Left lobe of liver (tissue), 2 donors: ENCODE data around the gene KRT78. TPM values are rescaled to one million over a fixed set of nuclear protein-coding genes. Genes with fewer than 3 reads are reported as not detected.
"Not testable (repeated sequence)": the region's sequence is repeated elsewhere in the genome, so short reads cannot be mapped to it uniquely, and the experiment has no call there.

Source experiments
- ATAC-seq: fragments of 200-7000 bp; cut with Tn5 transposase; one replicate; pipeline ENCODE4 v1.9.1; 2020; ENCODE audit warnings: mild to moderate bottlenecking, moderate library complexity
- DNase-seq: peaks from one replicate; pipeline ENCODE4 v3.0.0-alpha.2; 2020; ENCODE audit warnings: low spot score
- total RNA-seq: library from RNA; stranded (reverse); gene quantifications from one replicate; pipeline ENCODE4 v1.2.1, GENCODE V29; 2021
- donor health status: DM: no; HTN: no; CAD: no; lungs with moderate emphysema.
- donor health status: DM: no; HTN: yes; CAD: no.

KRT78 gene
- total RNA-seq, 1 donor from 2014 or later = not detected

DNA sequence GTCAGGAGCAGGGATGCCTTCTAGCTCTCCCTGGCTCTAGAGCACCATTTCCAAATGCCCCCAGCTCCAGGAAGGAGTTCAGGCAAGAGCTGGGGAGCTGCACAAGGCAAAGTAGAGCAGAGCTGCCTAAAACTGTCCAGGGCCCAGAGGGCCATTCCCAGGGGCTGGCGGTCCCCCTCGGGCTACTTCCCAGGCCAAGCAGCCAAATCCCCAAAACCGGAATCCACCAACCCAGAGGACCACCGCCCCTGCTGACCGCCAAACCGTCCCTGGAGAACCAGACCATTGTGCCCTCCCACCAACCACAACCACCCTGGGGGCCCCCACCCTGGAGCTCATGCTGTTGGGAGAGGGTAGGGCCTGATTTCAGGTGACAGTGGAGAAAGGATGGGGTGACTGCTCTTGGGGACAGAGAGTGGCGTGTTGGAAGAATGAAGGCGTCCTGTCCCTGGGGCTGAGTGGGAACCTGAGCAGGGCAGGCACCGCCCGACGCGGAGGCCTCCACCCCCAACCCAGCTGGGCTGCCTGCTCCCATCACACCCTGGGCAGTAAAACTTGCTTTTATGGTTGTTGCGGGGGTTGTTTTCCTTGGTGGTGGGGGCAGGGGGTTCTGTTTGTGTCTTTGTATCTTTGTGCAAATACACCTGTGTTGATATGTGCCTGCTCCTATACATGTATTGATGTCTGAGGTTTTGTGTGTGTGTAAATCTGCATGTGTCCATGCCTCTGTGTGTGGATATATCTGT, 24.0 kb upstream of the KRT78 start:
- ATAC-seq (no peak), DNase-seq (no peak)

DNA sequence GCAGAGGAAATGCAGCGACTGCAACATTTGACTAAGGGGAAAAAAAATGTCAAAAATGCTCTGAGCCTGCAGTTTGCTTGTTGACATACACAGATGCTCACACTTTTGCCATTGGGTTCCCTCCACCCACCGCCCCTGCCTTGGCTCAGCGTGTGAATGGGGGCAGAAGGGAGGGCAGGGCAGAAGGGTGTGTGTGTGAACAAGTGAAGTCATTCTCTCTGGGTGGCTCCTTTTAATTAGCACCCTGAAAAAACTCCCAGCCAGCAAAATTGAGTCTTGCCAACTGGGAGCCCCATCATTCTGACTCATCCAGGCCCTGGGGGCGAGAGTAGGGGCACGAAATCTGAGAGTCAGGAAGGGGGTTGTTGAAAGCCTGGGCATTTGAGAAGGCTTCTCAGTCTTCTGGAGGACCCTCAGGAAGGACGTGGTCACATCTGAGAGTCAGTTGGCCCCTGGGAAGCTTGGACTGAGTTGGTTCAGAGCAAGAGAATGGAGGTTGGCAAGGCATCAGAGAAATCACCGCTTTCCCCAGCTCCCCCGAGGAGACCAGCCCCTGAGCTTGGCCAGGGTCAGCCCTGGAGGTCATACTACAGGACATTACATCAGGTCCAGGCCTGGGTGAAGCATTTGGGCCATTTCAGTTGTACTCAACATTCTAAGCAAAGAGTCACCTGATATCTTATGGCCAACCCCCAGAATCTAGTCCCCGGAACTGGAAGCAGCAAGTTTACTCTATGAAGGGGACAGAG, 22.7 kb upstream of the KRT78 start:
- ATAC-seq (peak; percentile 40), DNase-seq (no peak)

DNA sequence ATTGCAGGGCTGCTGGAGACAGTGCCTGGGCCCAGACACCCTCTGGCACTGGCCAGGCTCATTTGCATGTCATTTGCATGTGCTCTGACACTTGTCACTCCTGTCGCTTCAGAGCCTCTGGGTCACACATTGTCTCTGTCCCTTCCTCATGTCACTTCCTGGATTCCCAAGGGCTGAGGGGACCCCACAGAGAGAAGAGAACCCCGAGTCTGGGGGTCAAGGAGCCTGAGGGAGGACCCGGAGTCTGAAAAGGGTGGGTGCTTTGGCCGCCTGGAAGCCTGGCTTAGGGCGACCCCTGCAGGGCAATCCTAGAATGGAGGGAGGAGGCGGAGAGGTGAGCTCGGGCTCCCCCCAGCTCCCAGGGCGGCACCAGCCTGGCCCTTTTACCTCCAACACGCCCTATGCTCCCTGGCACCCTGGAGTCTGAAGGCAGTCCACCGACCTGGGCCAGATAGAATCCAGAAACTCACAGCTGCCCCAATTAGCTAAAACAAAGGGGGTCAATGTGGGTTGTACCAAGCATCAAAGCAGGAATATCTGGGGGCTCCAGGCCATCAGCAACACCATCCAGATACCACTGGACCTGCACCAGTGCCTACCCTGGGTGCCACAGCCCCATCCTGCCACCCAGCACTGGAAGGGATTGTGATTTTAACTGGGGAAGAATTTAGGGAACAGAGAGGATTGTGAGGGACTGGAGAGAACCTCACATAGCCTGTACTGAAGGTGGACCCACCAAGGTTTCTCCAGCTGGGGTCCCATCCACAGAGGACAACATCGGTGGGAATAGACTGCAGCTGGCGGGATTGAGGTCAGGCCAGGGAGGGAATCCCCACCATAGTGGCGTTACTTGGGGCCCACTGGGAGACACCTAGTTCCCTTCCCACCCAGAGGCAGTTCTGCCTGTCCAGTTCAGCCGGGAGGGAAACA, 21.8 kb upstream of the KRT78 start:
- ATAC-seq = peak; percentile 59
- no peak for DNase-seq

DNA sequence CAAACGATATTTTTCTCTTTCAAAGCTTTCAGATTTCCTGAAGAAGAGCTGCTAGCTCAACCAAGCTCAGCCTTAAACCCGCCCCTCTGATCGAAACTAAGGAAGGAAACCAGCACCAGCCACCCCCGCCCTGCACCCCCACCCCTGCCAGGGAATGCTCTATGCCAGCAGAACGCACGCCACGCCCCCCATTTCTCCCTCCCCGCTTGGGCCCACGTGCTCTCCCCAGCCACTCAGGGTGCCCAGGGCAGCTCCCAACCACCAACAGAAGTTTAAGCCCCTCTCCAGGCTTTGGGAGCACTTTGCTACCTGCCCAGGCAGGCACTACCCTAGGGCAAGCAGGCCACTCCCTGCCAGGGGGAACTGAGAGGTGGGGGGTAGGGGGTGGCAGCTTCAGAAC, 18.8 kb upstream of the KRT78 start:
- DNase-seq = no peak
- peak; percentile 34 for ATAC-seq

DNA sequence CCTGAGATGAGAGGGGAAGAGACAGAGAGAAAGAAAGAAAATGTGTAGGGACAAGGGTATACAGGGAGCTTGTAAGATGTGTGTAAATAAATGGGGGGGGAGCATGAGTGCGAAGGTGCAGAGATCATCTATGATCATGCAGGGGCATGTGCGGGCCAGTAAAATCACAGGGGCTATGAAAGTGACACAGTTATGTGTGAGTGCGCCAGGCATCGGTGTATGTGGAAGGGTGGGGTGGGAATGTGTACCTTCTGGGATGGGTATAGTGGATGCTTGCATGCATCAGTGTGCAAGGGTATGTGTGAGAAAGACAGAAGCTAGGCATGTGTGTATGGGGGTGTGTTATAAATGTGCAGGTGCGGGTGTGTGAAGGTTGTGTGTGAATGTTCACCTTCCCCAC, 18.4 kb upstream of the KRT78 start:
- no peak for ATAC-seq
- DNase-seq = no peak

DNA sequence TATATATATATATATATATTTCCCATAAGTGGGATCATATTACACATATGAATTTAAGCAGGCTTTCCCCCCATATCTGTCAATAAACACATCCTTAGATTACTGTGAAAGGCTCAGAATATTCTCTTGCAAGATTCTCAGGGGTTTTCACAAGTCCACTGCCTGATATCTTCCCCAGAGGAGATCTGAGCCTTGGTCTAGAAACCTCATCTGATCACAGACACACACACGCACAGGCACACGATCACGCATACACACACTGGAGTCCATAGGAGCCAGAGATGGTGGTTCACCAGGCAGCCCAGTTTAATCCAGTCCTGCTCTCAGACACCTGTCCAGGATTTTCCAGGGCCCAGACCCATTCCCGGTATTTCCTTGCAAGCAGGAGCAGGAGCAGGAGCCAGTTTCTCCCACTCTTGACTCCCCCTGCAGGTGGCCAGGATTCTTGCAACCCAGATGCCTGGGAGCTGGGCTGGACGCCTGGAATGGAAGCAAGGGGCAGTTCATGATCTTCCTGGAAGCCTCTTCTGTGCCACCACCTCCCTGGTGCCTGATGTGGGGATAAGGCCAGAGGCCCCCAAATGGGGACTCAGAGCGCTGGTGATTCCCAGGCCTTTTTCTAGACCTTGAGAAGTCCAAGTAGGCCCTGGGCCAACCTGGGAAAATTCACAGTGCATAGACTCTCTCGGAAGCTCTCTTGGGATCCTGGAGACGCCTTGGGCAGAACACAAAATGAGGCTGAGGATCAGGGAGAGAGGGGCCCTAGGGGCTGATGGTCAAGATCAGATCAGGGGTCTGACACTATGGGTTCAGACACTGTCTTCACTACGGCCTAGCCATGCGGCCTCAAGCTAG, 16.5 kb upstream of the KRT78 start:
- ATAC-seq (peak; percentile 97), DNase-seq (peak; percentile 74)

DNA sequence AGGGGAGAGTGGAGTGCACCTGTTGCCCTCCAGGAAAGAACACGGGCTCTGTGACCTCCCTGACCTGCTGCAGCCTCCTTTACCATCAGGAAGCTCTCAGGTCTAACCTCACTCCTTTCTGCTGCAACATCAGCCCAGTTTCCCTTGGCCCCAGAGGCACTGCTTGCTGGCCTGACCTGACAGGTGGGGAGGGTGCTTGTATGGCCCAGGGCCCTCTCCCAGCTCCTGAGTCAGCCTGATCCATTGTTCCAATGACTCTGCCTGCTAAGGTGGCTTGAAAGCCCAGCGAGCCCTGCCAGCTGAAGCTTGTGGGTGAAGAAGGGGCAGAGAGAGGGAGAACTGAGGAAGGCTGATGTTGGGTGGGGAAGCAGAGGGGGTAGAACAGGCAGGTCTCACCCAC, 13.2 kb upstream of the KRT78 start:
- no peak for DNase-seq
- no peak for ATAC-seq

DNA sequence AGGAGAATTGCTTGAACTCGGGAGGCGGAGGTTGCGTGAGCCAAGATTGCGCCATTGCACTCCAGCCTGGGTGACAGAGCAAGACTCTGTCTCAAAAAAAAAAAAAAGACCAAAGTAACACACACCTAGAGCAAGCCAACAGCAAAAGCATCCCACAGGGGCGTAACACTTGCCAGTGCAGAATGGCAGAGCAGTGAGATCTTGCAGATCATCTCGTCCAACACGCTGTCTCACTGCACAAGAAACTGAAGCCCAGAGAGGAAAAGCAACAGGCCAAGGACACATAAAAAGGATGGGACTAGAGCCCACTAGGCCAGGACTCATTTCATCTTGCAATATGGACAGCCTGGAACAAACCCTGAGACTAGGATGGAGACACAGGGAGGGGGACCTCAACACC, 12.7 kb upstream of the KRT78 start:
- no peak for ATAC-seq
- DNase-seq = no peak

DNA sequence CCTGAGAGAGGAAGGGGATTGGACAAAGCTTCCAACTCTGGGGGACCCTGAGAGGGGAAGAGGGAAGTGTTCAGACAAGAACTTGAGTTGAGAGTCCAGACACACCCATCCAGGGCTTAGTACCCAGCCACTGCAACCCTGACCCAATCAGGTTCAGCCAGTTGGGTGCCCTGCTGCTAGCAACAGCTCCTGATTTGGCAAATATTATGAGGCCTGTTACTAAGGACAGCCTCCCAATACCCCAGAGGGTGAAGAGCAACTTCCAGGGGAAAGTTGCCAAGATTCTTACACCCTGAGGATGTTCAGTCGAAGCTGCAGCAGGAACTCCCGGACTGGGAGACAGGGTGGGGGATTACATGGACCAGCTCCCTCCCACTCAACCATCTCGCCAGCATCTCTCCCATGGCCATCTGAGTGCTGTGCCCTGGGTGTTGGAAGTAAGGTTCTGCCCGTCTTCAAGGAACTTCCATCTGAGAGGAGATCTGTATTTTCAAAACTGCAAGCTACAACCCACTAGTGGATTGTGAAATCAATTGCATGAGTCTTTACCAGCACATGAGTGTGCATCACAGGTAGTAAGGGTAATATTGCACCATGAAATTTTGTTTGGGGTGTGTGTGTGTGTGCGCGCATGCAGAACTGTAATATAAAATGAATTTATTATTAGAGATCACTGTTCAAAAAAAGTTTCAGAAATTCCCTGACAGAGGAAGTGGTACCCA, 11.5 kb upstream of the KRT78 start:
- DNase-seq = no peak
- no peak for ATAC-seq

DNA sequence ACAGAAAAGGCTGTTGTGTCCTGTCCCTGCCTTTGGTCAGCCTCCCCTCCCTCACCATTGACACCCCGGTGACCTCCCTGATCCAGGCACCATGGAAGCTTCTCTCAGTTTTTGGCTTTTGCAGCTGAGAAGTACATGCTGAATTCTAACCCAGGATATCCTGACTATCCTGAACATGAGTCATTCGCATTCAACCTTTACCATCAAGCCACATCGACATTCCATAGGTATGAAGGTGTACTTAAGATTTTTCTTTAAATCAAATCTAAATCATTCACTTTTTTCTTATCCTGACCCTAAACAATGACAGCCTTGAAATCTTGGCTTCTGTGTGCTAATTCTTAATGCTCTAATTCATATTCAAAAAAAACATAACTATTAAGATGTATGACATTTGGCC, 8.7 kb upstream of the KRT78 start:
- ATAC-seq = no peak
- DNase-seq = no peak

DNA sequence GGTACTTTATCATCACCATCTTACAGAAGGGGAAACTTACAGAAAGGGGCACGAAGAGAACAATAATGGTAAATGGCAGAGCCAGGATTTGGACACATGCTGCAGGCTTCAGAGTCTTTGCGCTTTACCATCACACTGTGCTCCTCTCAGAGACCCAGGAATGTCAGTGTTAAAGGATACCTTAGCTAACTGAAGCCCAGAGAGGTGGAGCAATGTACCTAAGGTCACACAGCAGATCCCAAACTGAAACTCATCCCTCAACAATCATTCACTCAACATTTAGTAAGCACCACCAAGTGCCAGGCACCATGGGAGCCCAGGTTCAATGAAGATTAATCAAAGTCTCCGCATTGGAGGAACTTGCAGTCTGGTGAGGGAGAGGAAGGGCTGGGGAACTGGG, 8.0 kb upstream of the KRT78 start:
- no peak for DNase-seq
- ATAC-seq = no peak

DNA sequence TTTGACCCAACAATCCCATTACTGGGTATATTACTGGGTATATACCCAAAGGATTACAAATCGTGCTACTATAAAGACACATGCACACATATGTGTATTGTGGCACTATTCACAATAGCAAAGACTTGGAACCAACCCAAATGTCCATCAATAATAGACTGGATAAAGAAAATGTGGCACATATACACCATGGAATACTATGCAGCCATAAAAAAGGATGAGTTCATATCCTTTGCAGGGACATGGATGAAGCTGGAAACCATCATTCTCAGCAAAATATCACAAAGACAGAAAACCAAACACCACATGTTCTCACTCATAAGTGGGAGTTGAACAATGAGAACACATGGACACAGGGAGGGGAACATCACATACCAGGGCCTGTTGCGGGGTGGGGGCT, 7.3 kb upstream of the KRT78 start:
- DNase-seq, ATAC-seq: not testable (repeated sequence)

DNA sequence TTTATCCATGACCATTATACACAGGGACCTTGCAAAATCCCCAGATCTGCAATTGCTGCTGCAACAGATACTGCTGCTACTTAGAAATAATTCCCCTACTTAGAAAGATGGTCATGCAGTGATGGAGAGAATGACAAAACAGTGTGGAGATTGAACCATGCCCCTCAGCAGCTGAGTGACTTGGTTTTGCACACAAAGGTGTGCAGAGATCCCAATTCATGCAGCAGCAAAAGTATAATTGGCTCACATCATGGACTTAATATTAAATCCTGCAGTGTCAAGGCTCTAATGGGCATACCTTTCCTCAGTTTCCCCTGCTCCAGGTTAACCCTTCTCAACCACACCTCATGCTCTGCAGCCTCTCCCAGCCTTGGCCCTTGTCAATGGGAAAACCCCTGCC, 3.0 kb upstream of the KRT78 start:
- DNase-seq (no peak), ATAC-seq (no peak)

DNA sequence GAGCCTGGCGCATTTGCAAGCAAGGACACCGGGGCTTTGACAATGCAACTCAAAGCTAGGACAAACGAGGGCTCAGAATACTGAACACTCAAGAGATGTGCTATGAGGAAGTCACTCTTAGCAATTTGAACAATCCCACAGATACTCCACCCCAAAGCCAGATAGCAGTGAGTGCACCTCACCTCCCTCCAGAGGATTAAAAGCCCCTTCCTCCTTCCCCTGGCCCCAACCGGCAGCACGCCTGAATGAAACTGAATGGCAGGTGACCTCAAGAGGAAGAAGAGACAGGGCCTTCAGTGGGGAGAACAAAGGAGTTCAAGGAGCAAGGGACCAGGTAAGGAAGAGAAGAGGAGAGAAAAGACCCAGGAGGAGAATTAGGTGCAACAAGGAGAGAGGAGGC, 1.9 kb upstream of the KRT78 start:
- no peak for ATAC-seq
- DNase-seq = no peak

DNA sequence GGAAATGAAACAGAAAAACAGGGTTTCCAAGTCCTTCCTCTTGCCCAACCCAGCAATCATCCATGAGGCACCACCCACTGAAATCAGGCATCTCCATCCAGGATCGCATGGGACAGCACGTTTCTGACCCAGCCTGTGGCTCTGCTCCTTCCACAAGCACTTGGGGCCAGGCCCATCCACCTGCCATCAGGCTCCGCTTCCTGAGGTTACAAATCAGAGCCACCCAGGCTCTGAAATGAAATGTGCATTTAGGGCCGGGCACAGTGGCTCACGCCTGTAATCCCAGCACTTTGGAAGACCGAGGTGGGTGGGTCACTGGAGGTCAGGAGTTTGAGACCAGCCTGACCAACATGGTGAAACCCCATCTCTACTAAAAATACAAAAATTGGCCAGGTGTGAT, 717 bp upstream of the KRT78 start:
- ATAC-seq (no peak), DNase-seq (no peak)

DNA sequence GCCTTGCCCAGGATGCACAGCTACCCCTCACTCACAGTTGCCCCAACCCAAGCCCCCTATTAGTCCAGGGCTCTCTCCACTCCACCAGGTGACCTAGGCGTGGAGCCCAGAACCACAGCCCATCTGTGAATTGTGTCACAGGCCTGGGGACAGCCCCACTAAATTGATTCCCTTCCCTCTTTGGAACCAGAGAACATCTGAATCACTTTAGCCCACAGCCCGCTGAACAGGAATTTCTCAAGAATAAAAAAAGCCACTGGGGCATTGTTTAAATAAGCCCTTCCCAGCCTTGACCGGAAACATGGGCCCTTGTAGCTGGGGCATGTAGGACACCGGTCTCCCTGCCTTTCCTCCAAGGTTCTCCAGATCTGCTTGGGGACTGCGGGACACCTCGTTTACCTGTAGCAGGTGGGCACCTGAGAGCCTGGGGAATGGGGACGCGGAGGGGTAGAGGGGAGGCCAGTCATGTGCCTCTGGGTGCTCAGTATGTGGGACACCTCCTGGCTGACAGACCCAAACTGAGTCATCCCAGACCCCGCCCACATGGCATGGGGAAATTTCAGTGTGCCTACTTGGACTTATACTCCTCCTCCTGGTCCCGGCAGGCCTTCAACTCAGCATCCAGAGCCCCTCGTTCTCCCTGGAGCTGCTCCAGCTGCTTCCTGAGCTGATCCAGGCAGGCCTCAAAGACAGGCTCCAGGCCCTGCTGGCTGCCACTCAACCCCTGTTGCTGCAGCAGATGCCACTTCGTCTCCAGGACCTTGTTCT, 1.3 kb downstream of the KRT78 start:
- DNase-seq = no peak
- no peak for ATAC-seq

DNA sequence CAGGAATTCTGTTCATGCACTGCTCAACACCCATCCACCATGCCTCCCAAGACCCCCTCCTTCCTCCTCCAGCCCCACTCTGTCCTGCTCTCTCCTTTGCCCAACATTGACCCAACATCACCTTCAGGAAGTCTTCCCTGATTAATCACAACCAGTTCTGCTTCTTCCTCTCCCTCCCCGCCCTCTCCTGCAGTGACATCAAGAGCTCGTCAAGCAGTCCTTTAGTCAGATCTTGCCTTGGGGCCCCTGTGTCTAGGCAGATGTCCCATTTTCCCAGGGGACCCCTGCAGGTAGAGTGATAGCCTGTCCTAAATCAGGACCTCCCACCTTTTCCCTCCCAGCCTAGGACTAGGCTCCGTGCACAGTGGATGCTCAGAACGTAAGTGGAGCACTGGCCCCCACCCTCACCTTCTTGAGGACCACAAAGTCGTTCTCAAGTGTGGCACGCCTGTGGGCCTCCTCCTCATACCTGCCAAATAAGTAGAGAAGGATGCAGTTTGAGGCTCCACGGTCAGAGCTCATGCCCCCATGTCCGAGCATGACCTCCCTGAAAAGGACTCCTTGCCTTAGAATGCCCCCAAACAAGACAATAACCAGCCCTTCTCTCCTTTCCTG, 2.3 kb downstream of the KRT78 start:
- ATAC-seq = no peak
- DNase-seq = no peak

DNA sequence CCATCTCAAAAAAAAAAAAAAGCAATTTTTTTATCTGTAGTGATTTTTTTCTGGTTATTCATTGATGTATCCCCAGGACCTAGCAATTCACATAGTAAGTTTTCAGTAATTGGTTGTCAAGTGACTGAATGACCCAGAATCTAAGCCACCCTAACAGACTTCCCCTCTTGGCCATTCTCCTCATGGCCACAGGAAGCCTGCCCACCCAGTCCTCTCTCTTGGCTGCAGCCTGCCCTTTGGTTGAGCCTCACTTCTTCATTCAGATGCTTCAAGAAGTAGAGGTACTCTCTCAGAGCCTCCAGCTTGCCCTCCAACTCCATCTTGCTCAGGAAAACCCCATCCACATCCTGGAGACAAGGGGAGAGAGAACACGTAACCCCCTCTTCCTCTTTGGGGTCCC, 2.8 kb downstream of the KRT78 start:
- ATAC-seq = no peak
- no peak for DNase-seq

DNA sequence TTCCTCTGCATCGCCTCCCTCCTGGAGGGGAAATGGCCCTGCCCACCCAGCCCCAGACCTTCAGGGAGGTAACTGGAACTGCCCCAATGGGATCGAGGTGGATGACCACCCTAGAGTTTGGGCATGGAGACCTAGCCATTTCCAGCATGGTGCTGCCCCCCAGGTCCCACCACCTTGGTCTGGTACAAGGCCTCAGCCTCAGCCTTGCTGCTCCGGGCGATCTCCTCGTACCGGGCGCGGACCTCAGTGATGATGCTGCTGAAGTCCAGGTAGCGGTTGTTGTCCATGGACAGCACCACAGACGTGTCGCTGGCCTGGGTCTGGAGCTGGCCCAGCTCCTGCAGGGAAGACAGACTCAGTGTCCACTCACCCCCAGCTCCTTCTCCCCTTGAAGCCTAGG, 4.4 kb downstream of the KRT78 start:
- no peak for ATAC-seq
- DNase-seq = no peak
